GM12891 (cell line): ENCODE data around the gene MRPL18.

Experiments used
- PAX5 ChIP-seq: IDR thresholded peaks from 2 replicates; pipeline ENCODE4 v1.6.1; 2011; ENCODE audit warnings: low read length, moderate library complexity, mild to moderate bottlenecking; ENCODE audit not compliant: insufficient read depth, severe bottlenecking
- POLR2A ChIP-seq: IDR thresholded peaks from 2 replicates; pipeline ENCODE4 v1.6.1; 2011; ENCODE audit warnings: low read depth, low read length, control low read depth
- POLR2AphosphoS5 ChIP-seq: IDR thresholded peaks from 2 replicates; pipeline ENCODE4 v1.6.1; 2011; ENCODE audit warnings: low read depth, low read length, control low read depth
- POU2F2 ChIP-seq: IDR thresholded peaks from 2 replicates; pipeline ENCODE4 v1.6.1; 2011; ENCODE audit warnings: low read depth, mild to moderate bottlenecking, control low read depth, low read length, moderate library complexity
- SPI1 ChIP-seq: IDR thresholded peaks from 2 replicates; pipeline ENCODE4 v1.6.1; 2011; ENCODE audit warnings: low read depth, low read length, control low read depth
- TAF1 ChIP-seq: IDR thresholded peaks from 2 replicates; pipeline ENCODE4 v1.6.1; 2011; ENCODE audit warnings: low read depth, low read length, control low read depth

DNA sequence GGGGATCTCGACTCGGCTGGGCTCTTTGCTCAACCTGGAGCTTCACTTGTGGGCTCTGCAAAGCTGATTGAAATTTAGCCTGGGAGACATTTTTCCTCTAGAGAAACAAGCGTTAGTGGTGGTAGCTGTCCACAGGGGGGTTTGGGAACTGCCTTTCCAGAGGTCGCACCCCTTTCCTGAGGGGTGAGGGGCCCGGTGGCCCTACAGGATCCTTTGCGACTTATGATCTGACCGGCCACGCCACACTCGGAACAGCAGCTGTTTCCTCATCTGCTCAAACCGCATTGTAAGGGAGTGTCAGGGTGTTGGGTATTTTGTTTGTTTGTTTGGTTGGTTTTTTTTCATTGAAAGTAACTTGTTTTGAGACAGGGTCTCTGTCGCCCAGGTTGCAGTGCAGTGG, 30.9 kb downstream of the MRPL18 start:
- no peak for TF ChIP-seq POLR2AphosphoS5
- TF ChIP-seq POLR2A: no peak
- TF ChIP-seq PAX5: no peak
- TF ChIP-seq TAF1: no peak
- no peak for TF ChIP-seq POU2F2
- no peak for TF ChIP-seq SPI1
